Measurements from ENCODE around the gene CLRN2. TPM values are rescaled to one million over a fixed set of nuclear protein-coding genes. Genes with fewer than 3 reads are reported as not detected.
"Not testable (repeated sequence)": the region's sequence is repeated elsewhere in the genome, so short reads cannot be mapped to it uniquely, and the experiment has no call there.

The CLRN2 gene
- polyA plus RNA-seq, 1 donor = not detected

GRCh38 chr4:17545374-17546140 lies 30.6 kb downstream of the CLRN2 start:
- no peak for DNase-seq (ENCODE audit: low read depth)

- DNase-seq (ENCODE audit: low read depth) = no peak
Observed at GRCh38 chr4:17546222-17546621, 31.3 kb downstream of the CLRN2 start.

GRCh38 chr4:17546678-17547077 lies 31.7 kb downstream of the CLRN2 start:
- DNase-seq (ENCODE audit: low read depth) = no peak

- no peak for DNase-seq (ENCODE audit: low read depth)
Observed at GRCh38 chr4:17550549-17550948, 35.6 kb downstream of the CLRN2 start.

GRCh38 chr4:17552427-17552826 lies 37.5 kb downstream of the CLRN2 start:
- no peak for DNase-seq (ENCODE audit: low read depth)

GRCh38 chr4:17554568-17554967 lies 39.6 kb downstream of the CLRN2 start:
- no peak for DNase-seq (ENCODE audit: low read depth)

GRCh38 chr4:17556498-17556897 lies 41.5 kb downstream of the CLRN2 start:
- DNase-seq (ENCODE audit: low read depth) = no peak

- DNase-seq (ENCODE audit: low read depth) = no peak
Observed at GRCh38 chr4:17557880-17558279, 42.9 kb downstream of the CLRN2 start.

- no peak for DNase-seq (ENCODE audit: low read depth)
Observed at GRCh38 chr4:17558941-17559708, 44.2 kb downstream of the CLRN2 start.

GRCh38 chr4:17559709-17560048 lies 44.7 kb downstream of the CLRN2 start:
- DNase-seq (ENCODE audit: low read depth) = no peak

GRCh38 chr4:17560065-17560673 lies 45.2 kb downstream of the CLRN2 start:
- no peak for DNase-seq (ENCODE audit: low read depth)

- no peak for DNase-seq (ENCODE audit: low read depth)
Observed at GRCh38 chr4:17561195-17561909, 46.4 kb downstream of the CLRN2 start.

- no peak for DNase-seq (ENCODE audit: low read depth)
Observed at GRCh38 chr4:17562157-17562556, 47.2 kb downstream of the CLRN2 start.

- DNase-seq (ENCODE audit: low read depth) = no peak
Observed at GRCh38 chr4:17565846-17566245, 50.9 kb downstream of the CLRN2 start.

- no peak for DNase-seq (ENCODE audit: low read depth)
Observed at GRCh38 chr4:17567271-17567670, 52.3 kb downstream of the CLRN2 start.

GRCh38 chr4:17574206-17574605 lies 59.2 kb downstream of the CLRN2 start:
- DNase-seq (ENCODE audit: low read depth) = no peak

- DNase-seq (ENCODE audit: low read depth) = not testable (repeated sequence)
Observed at GRCh38 chr4:17575177-17575576, 60.2 kb downstream of the CLRN2 start.

Other genes starting within 250 kb of the CLRN2 start
- 103 TPM for gene QDPR, start 3.1 kb upstream of the CLRN2 start, polyA plus RNA-seq (ENCODE audit: insufficient read length)
- 43.2 TPM for gene LAP3, start 62.0 kb downstream of the CLRN2 start, polyA plus RNA-seq (ENCODE audit: insufficient read length)
- gene MED28, start 99.5 kb downstream of the CLRN2 start, polyA plus RNA-seq (ENCODE audit: insufficient read length) = 26.0 TPM